ENCODE measurements around the gene CHN2.

The CHN2 gene

DNA sequence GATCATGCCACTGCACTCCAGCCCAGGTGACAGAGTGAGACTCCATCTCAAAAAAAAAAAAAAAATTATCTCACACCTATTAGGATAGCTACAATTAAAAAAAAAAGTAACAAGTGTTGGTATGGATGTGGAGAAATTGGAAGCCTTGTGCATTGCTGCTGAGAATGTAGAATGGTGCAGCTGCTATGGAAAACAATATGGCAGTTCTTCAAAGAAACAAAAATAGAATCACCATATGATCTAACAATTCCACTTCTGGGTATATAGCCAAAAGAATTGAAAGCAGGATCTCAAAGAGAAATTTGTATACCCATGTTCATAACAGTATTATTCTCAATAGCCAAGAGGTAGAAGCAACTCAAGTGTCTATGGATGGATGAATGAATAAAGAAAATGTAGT lies 225.4 kb downstream of the CHN2 start:
- Histone ChIP-seq H3K4me3 (ENCODE audit: low read length) (no peak overlapping the region), H3K36me3 (ENCODE audit: insufficient read depth, low read depth, low read length) (no peaks in the 10 kb centered on the region), H3K9ac (ENCODE audit: low read depth, low read length) (no peak overlapping the region), H3K4me1 (ENCODE audit: insufficient read depth, low read length) (no peaks in the 10 kb centered on the region), H3K27me3 (ENCODE audit: insufficient read depth, low read length) (no peaks in the 10 kb centered on the region), H3K27ac (ENCODE audit: low read length) (no peak overlapping the region), H3K9me3 (ENCODE audit: insufficient read depth, low read depth, low read length) (no peaks in the 10 kb centered on the region)

DNA sequence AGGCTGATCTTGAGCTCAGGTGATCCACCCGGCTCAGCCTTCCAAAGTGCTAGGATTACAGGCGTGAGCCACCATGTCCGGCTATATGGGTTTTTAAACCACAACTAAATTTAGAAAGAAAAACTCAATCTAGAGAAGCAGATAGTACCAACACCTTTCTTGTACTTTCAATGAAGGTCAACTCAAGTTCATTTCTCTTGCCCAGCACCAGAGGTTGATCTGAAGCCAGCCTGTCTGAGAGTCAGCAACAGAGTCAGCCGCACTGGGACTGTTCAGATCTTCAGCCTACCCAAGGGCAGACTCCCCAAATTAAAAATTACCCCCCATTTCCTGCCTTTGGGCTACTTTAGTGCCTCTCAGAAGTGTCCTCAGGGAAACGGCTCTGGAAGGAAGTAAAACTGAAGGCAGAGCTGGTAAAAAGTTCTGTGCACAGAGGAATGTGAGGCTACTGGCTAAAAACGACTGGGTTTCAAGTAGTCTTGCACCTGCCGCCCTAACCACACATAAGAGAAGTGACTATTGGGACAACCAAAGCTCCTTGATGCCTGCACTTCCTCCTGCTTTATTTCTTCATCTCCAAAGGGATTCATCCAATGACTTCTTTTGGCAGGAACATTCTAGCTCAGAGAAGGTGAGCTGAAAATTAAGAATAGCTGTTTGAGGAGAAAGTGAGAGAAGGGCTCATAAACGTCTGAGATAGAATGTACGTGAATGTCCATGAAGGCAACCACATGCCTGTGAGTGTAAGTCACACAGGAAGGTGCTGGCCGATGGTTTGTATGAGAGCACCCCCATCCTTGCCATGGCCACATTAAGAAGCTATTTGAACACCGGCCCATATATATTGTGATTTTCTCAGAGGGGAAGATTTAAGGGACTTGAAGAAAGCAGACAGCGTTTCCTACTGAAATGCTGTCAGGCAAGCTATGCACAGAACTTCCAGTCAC lies 226.7 kb downstream of the CHN2 start:
- H3K4me1 ChIP-seq (ENCODE audit: insufficient read depth, low read length), result no peaks in the 10 kb centered on the region
- no peak overlapping the region for H3K4me3 ChIP-seq (ENCODE audit: low read length)
- H3K9me3 ChIP-seq (ENCODE audit: insufficient read depth, low read depth, low read length), result no peaks in the 10 kb centered on the region
- no peak overlapping the region for H3K27ac ChIP-seq (ENCODE audit: low read length)
- no peaks in the 10 kb centered on the region for H3K27me3 ChIP-seq (ENCODE audit: insufficient read depth, low read length)
- H3K9ac ChIP-seq (ENCODE audit: low read depth, low read length), result no peak overlapping the region
- H3K36me3 ChIP-seq (ENCODE audit: insufficient read depth, low read depth, low read length), result no peaks in the 10 kb centered on the region

DNA sequence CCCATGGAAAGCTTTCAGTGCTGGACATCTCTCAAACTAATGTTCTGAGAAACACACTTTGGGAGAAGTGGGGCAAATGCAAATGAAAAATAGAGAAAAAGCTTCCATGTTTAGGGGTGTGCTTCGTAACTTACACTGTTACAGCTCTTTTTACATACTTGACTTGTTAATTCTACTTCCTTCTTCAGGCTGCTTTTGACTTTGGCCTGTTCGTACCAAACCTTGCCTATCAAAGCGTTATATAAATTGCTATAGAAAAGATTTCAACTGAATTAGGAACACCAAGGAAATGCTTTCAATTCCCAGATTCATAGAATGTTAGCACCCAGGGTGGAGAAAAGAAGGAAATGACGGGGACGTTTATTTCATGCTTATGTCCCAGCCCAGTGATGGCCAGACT lies 228.3 kb downstream of the CHN2 start:
- H3K9me3 ChIP-seq (ENCODE audit: insufficient read depth, low read depth, low read length), result no peaks in the 10 kb centered on the region
- H3K27ac ChIP-seq (ENCODE audit: low read length), result no peak overlapping the region
- H3K36me3 ChIP-seq (ENCODE audit: insufficient read depth, low read depth, low read length), result no peaks in the 10 kb centered on the region
- H3K9ac ChIP-seq (ENCODE audit: low read depth, low read length), result no peak overlapping the region
- no peaks in the 10 kb centered on the region for H3K27me3 ChIP-seq (ENCODE audit: insufficient read depth, low read length)
- H3K4me1 ChIP-seq (ENCODE audit: insufficient read depth, low read length), result no peaks in the 10 kb centered on the region
- no peak overlapping the region for H3K4me3 ChIP-seq (ENCODE audit: low read length)

DNA sequence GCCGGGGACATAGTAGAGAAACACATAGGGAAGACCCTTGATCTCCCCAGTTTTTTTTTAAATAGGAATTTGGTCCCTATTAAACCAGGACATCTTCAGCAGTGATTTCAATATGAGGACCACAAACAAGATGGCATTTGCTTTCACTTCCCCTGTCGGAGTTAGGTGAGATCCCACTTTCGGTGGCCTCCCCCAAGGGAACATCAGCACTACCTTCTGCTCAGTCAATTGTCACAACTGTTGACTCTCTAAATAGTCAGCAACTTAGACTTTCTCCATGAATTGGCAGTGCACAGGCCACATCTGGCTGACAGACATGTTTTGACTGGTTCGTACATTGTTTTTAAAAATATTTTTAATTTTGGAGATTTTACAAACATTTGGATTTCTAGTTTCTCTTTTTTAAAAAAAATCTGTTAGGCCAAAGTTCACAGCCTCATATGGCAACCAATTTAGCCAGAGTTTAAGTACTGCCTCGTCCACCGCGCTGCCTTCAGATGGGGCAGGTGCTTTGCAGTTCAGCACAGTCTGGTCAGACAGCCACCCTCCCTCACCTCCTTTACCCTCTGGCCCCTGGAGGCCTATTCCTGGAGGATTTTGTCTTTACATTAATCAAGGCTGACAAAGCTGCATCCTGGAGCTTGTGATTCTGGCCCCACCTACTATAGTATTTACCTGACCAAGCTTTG lies 229.9 kb downstream of the CHN2 start:
- no peak overlapping the region for H3K9ac ChIP-seq (ENCODE audit: low read depth, low read length)
- H3K36me3 ChIP-seq (ENCODE audit: insufficient read depth, low read depth, low read length), result no peaks in the 10 kb centered on the region
- no peaks in the 10 kb centered on the region for H3K9me3 ChIP-seq (ENCODE audit: insufficient read depth, low read depth, low read length)
- H3K27me3 ChIP-seq (ENCODE audit: insufficient read depth, low read length), result no peaks in the 10 kb centered on the region
- no peaks in the 10 kb centered on the region for H3K4me1 ChIP-seq (ENCODE audit: insufficient read depth, low read length)
- no peak overlapping the region for H3K27ac ChIP-seq (ENCODE audit: low read length)
- H3K4me3 ChIP-seq (ENCODE audit: low read length), result no peak overlapping the region

DNA sequence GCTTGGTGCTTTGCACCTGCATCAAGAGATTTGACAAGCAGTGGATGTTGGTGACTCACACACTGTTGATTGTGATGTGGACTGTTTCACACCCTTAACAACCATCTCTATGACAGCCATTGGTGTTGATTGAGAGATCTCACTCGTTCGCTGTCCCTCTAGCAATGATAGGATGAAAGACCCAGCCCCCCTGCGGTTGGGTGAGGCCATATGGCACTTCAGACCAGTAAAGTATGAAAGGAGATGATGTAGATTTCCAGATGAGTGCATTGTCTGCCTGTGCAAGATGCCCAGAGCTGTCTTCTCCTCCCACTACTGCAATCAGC lies 230.4 kb downstream of the CHN2 start:
- Histone ChIP-seq H3K9ac (ENCODE audit: low read depth, low read length) (no peak overlapping the region), H3K27ac (ENCODE audit: low read length) (no peak overlapping the region), H3K4me3 (ENCODE audit: low read length) (no peak overlapping the region), H3K4me1 (ENCODE audit: insufficient read depth, low read length) (no peaks in the 10 kb centered on the region), H3K9me3 (ENCODE audit: insufficient read depth, low read depth, low read length) (no peaks in the 10 kb centered on the region), H3K27me3 (ENCODE audit: insufficient read depth, low read length) (no peaks in the 10 kb centered on the region), H3K36me3 (ENCODE audit: insufficient read depth, low read depth, low read length) (no peaks in the 10 kb centered on the region)

DNA sequence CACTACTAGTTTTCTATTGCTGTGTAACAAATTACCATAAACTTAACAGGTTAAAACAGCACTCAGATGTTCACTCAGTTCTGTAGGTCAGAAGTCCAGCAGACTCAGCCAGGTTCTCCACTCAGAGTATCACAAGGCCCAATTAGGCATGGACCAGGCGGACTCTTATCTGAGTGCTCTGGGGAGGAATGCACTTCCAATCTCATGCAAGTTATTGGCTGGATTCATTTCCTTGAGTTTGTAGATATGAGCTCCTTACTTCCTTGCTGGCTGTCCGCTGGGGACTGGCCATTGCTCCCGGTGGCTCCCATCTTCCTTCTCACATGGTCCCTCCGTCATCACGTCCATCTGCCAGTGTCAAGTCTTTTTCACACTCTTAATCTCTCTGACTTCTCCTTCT lies 232.0 kb downstream of the CHN2 start:
- Histone ChIP-seq H3K27me3 (ENCODE audit: insufficient read depth, low read length) (no peaks in the 10 kb centered on the region), H3K4me1 (ENCODE audit: insufficient read depth, low read length) (no peaks in the 10 kb centered on the region), H3K9me3 (ENCODE audit: insufficient read depth, low read depth, low read length) (no peaks in the 10 kb centered on the region), H3K9ac (ENCODE audit: low read depth, low read length) (no peak overlapping the region), H3K4me3 (ENCODE audit: low read length) (no peak overlapping the region), H3K27ac (ENCODE audit: low read length) (no peak overlapping the region), H3K36me3 (ENCODE audit: insufficient read depth, low read depth, low read length) (no peaks in the 10 kb centered on the region)

DNA sequence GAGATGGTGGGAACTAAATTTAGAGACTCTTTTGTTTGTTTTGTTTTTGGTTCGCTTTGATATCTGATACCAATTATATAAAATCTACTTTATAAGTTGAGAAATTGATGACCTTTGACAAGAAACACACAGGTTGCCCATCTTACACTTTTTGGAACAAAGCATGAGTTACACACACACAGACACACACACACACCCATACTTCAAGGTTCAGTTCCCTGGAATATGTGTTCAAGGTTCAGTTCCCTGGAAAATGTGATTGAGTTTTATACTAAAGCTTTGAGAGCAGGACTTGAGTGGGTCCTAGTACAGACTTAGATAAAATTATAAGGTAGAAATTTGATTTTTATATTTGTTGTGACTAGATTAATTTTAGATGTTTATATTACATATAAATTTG lies 234.8 kb downstream of the CHN2 start:
- Histone ChIP-seq H3K4me1 (ENCODE audit: insufficient read depth, low read length) (no peaks in the 10 kb centered on the region), H3K9ac (ENCODE audit: low read depth, low read length) (no peak overlapping the region), H3K9me3 (ENCODE audit: insufficient read depth, low read depth, low read length) (no peaks in the 10 kb centered on the region), H3K27me3 (ENCODE audit: insufficient read depth, low read length) (no peaks in the 10 kb centered on the region), H3K36me3 (ENCODE audit: insufficient read depth, low read depth, low read length) (no peaks in the 10 kb centered on the region), H3K4me3 (ENCODE audit: low read length) (no peak overlapping the region), H3K27ac (ENCODE audit: low read length) (no peak overlapping the region)

DNA sequence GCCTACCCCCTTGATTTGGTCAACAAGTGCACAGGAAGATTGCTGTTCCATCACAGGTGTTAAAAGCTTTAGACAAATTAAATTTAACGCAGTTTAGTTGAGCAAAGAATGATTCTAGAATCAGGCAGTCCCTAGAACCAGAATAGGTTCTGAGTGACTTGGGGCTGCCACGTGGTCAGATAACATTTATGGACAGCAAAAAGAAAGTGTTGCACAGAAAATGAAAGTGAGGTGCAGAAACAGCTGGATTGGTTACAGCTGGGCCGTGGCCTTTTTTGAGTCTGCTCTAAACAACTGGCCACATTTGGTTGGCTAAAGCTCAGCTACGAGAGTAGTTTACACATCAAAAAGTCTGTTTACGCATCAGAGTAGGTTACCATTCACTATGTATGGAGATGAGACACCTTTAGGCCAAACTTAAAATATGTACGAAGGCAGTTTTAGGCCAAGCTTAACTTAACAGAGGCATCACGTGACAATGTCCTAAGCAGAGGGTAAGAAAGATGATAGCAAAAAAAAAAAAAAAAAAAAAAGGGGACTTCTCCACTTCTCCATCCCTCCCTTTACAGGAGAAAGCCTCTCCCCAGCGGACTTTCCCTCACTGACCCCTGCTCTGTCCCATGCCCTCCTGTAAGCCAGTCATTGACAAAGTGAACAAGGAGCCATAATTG lies 235.8 kb downstream of the CHN2 start:
- H3K36me3 ChIP-seq (ENCODE audit: insufficient read depth, low read depth, low read length), result no peaks in the 10 kb centered on the region
- no peaks in the 10 kb centered on the region for H3K9me3 ChIP-seq (ENCODE audit: insufficient read depth, low read depth, low read length)
- H3K4me1 ChIP-seq (ENCODE audit: insufficient read depth, low read length), result no peaks in the 10 kb centered on the region
- no peak overlapping the region for H3K9ac ChIP-seq (ENCODE audit: low read depth, low read length)
- H3K4me3 ChIP-seq (ENCODE audit: low read length), result no peak overlapping the region
- no peaks in the 10 kb centered on the region for H3K27me3 ChIP-seq (ENCODE audit: insufficient read depth, low read length)
- H3K27ac ChIP-seq (ENCODE audit: low read length), result no peak overlapping the region

DNA sequence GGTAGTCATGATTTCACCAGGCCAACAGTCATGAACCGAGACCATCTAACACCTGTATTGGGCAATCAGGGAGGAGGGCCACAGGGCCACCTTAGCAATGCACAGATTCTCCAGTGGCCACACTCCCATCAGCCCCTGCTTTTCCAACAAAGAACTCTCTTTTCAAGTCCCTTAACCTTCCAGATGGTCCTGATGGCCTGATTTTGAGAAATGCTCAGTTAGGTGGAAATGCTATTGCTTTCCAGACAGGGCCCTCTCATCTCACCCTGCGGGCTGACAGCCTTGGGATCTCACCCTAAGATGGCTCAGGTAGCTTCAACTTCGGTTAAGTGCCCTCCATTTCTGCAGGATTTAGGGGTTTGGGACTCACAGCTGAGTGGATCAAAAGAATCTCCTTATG lies 237.1 kb downstream of the CHN2 start:
- H3K36me3 ChIP-seq (ENCODE audit: insufficient read depth, low read depth, low read length), result no peaks in the 10 kb centered on the region
- H3K4me1 ChIP-seq (ENCODE audit: insufficient read depth, low read length), result no peaks in the 10 kb centered on the region
- H3K27ac ChIP-seq (ENCODE audit: low read length), result no peak overlapping the region
- no peaks in the 10 kb centered on the region for H3K9me3 ChIP-seq (ENCODE audit: insufficient read depth, low read depth, low read length)
- H3K27me3 ChIP-seq (ENCODE audit: insufficient read depth, low read length), result no peaks in the 10 kb centered on the region
- H3K9ac ChIP-seq (ENCODE audit: low read depth, low read length), result no peak overlapping the region
- H3K4me3 ChIP-seq (ENCODE audit: low read length), result no peak overlapping the region

DNA sequence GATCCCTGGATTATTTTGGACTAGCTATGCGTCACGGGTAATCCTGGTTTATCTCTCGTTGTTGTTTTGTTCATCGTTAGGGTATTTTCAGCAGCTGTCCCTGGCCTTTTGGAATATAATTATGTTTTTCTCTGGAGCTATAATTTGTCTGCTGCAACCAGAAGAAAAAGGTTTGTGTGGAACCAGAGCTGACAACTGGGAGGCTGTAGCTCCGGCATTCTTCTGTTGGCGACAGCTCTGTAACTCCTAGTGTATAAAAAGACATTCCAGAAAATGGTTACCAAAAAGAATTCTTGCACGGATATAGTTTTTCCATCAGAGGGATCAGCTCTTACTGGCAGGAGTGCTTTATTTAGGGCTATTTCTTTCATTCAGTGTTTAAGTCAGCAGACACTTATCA lies 238.1 kb downstream of the CHN2 start:
- Histone ChIP-seq H3K27ac (ENCODE audit: low read length) (no peak overlapping the region), H3K36me3 (ENCODE audit: insufficient read depth, low read depth, low read length) (no peaks in the 10 kb centered on the region), H3K4me3 (ENCODE audit: low read length) (no peak overlapping the region), H3K27me3 (ENCODE audit: insufficient read depth, low read length) (no peaks in the 10 kb centered on the region), H3K9me3 (ENCODE audit: insufficient read depth, low read depth, low read length) (no peaks in the 10 kb centered on the region), H3K4me1 (ENCODE audit: insufficient read depth, low read length) (no peaks in the 10 kb centered on the region), H3K9ac (ENCODE audit: low read depth, low read length) (no peak overlapping the region)

DNA sequence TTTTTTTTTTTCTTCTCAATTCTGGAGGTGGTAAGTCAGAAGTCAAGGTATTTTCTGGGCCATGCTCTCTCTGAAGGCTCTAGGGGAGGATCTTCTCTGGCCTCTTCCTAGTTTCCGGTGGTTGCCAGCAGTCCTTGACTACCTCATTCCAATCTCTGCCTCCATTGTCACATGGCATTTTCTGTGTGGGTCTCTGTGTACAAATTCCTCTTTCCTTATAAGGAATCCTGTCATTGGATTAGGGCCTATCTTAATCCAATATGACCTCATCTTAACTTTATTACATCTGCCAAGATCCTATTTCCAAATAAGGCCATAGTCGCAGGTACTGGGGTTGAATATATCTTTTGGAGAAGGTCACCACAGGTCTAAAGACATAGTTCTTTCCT lies 239.8 kb downstream of the CHN2 start:
- H3K9ac ChIP-seq (ENCODE audit: low read depth, low read length), result no peak overlapping the region
- no peak overlapping the region for H3K4me3 ChIP-seq (ENCODE audit: low read length)
- H3K4me1 ChIP-seq (ENCODE audit: insufficient read depth, low read length), result no peaks in the 10 kb centered on the region
- no peak overlapping the region for H3K27ac ChIP-seq (ENCODE audit: low read length)
- H3K9me3 ChIP-seq (ENCODE audit: insufficient read depth, low read depth, low read length), result no peaks in the 10 kb centered on the region
- no peaks in the 10 kb centered on the region for H3K36me3 ChIP-seq (ENCODE audit: insufficient read depth, low read depth, low read length)
- H3K27me3 ChIP-seq (ENCODE audit: insufficient read depth, low read length), result no peaks in the 10 kb centered on the region

DNA sequence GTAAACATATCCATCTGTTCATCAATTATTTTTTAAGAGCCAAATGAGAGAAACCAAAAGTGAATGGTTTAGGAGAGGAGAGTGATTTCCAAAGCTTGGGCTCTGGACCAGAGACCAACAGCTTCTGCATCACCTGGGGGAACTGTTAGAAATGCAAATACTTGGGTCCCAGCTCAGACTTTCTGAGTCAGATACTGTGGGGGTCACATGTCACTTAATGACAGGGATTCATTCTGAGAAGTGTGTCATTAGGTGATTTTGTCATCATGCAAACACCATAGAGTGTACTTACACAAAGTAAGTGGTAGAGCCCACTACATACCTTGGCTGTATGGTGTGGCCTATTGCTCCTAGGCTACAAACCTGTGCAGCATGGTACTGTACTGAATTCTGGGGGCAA lies 240.6 kb downstream of the CHN2 start:
- H3K36me3 ChIP-seq (ENCODE audit: insufficient read depth, low read depth, low read length), result no peaks in the 10 kb centered on the region
- no peak overlapping the region for H3K9ac ChIP-seq (ENCODE audit: low read depth, low read length)
- no peaks in the 10 kb centered on the region for H3K27me3 ChIP-seq (ENCODE audit: insufficient read depth, low read length)
- no peaks in the 10 kb centered on the region for H3K4me1 ChIP-seq (ENCODE audit: insufficient read depth, low read length)
- H3K9me3 ChIP-seq (ENCODE audit: insufficient read depth, low read depth, low read length), result no peaks in the 10 kb centered on the region
- H3K27ac ChIP-seq (ENCODE audit: low read length), result no peak overlapping the region
- H3K4me3 ChIP-seq (ENCODE audit: low read length), result no peak overlapping the region
